Tongue (tissue), 2 donors: ENCODE measurements around the gene GRIA1. TPM values are rescaled to one million over a fixed set of nuclear protein-coding genes. Genes with fewer than 3 reads are reported as not detected.

Experiments
- DNase-seq: peaks from one replicate; pipeline ENCODE4 v3.0.0-alpha.2; 2015
- total RNA-seq: library from RNA; depleted of rRNA; stranded (reverse); fragments of >200 nt; gene quantifications from one replicate; pipeline ENCODE4 v1.2.3, GENCODE V29; 2014

The GRIA1 gene
- total RNA-seq, 1 donor from 2014 or later: 3.0 TPM

GRCh38 chr5:153551537-153552079 is 61.1 kb downstream of the GRIA1 start:
- no peak for DNase-seq

- DNase-seq: no peak
These were observed 62.4 kb downstream of the GRIA1 start for GRCh38 chr5:153552886-153553285.

- DNase-seq: no peak
These were observed 65.1 kb downstream of the GRIA1 start for GRCh38 chr5:153555420-153556114.

GRCh38 chr5:153558957-153559356 is 68.5 kb downstream of the GRIA1 start:
- DNase-seq: no peak

- DNase-seq: no peak
These were observed 69.5 kb downstream of the GRIA1 start for GRCh38 chr5:153559926-153560325.

- no peak for DNase-seq
These were observed 71.7 kb downstream of the GRIA1 start for GRCh38 chr5:153562189-153562588.

- no peak for DNase-seq
These were observed 75.4 kb downstream of the GRIA1 start for GRCh38 chr5:153565822-153566221.

GRCh38 chr5:153569036-153569435 is 78.6 kb downstream of the GRIA1 start:
- DNase-seq: no peak

GRCh38 chr5:153571162-153571561 is 80.7 kb downstream of the GRIA1 start:
- no peak for DNase-seq

- no peak for DNase-seq
These were observed 82.1 kb downstream of the GRIA1 start for GRCh38 chr5:153572411-153573145.

- no peak for DNase-seq
These were observed 83.0 kb downstream of the GRIA1 start for GRCh38 chr5:153573326-153574033.

- DNase-seq: no peak
These were observed 93.9 kb downstream of the GRIA1 start for GRCh38 chr5:153584126-153584959.

- no peak for DNase-seq
These were observed 94.5 kb downstream of the GRIA1 start for GRCh38 chr5:153584960-153585359.

GRCh38 chr5:153585622-153586277 is 95.3 kb downstream of the GRIA1 start:
- DNase-seq: no peak

GRCh38 chr5:153592081-153592480 is 101.6 kb downstream of the GRIA1 start:
- DNase-seq: no peak

- no peak for DNase-seq
These were observed 104.3 kb downstream of the GRIA1 start for GRCh38 chr5:153594785-153595184.

- DNase-seq: no peak
These were observed 107.6 kb downstream of the GRIA1 start for GRCh38 chr5:153598099-153598498.

GRCh38 chr5:153601377-153601776 is 110.9 kb downstream of the GRIA1 start:
- DNase-seq: no peak

- no peak for DNase-seq
These were observed 114.9 kb downstream of the GRIA1 start for GRCh38 chr5:153605386-153605785.

- DNase-seq: no peak
These were observed 119.5 kb downstream of the GRIA1 start for GRCh38 chr5:153610009-153610408.

- no peak for DNase-seq
These were observed 120.3 kb downstream of the GRIA1 start for GRCh38 chr5:153610811-153611210.
